HFFc6 (cell line): ENCODE data around the gene CCDC88B. TPM values are rescaled to one million over a fixed set of nuclear protein-coding genes. Genes with fewer than 3 reads are reported as not detected.
A peak's percentile ranks its signal among the peaks of the same experiment; 100 is the strongest.

Experiments used
- DNase-seq: peaks from one replicate; pipeline ENCODE4 v3.0.0-alpha.2; 2018
- H3K27ac Mint-ChIP-seq: 2 replicates; pipeline ENCODE4 v1.8.0; 2020; ENCODE audit warnings: mild to moderate bottlenecking, mixed read lengths
- H3K27me3 Mint-ChIP-seq: 2 replicates; pipeline ENCODE4 v1.8.0; 2021; ENCODE audit warnings: mild to moderate bottlenecking, moderate library complexity, mixed read lengths; ENCODE audit not compliant: insufficient read depth
- H3K36me3 Mint-ChIP-seq: 2 replicates; pipeline ENCODE4 v1.8.0; 2021; ENCODE audit warnings: low read depth, mixed read lengths
- H3K4me1 Mint-ChIP-seq: 2 replicates; pipeline ENCODE4 v1.8.0; 2020; ENCODE audit warnings: low read depth, mixed read lengths
- H3K4me3 Mint-ChIP-seq: 2 replicates; pipeline ENCODE4 v1.8.0; 2020; ENCODE audit warnings: mild to moderate bottlenecking, moderate library complexity, mixed read lengths
- H3K9me3 Mint-ChIP-seq: 2 replicates; pipeline ENCODE4 v1.8.0; 2020; ENCODE audit warnings: mild to moderate bottlenecking, mixed read lengths
- total RNA-seq, 6 experiments: library from RNA; stranded (reverse); fragmentation: NEBNext Ultra II Directional; extraction: Animal tissue kit (Norgen Biotek cat#: 25700); gene quantifications; 2 replicates in 1 of 6; 3 replicates in 5 of 6; pipeline ENCODE4 v1.2.3, GENCODE V29; 2021
- TF ChIP-seq, protein P1 (sequence below): fragments of 200-600 bp; sonication (generic); IDR thresholded peaks from 2 replicates; pipeline ENCODE4 v1.5.0; 2021; ENCODE audit warnings: antibody characterized with exemption, mild to moderate bottlenecking

The CCDC88B gene
- total RNA-seq, 6 experiments from 2014 or later: 0.45 to 1.9 (median 1.7) TPM

- TF ChIP-seq, protein P1, sequence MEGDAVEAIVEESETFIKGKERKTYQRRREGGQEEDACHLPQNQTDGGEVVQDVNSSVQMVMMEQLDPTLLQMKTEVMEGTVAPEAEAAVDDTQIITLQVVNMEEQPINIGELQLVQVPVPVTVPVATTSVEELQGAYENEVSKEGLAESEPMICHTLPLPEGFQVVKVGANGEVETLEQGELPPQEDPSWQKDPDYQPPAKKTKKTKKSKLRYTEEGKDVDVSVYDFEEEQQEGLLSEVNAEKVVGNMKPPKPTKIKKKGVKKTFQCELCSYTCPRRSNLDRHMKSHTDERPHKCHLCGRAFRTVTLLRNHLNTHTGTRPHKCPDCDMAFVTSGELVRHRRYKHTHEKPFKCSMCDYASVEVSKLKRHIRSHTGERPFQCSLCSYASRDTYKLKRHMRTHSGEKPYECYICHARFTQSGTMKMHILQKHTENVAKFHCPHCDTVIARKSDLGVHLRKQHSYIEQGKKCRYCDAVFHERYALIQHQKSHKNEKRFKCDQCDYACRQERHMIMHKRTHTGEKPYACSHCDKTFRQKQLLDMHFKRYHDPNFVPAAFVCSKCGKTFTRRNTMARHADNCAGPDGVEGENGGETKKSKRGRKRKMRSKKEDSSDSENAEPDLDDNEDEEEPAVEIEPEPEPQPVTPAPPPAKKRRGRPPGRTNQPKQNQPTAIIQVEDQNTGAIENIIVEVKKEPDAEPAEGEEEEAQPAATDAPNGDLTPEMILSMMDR: peak; percentile 37; the same call in 1 of the 2 replicates
- no peak for DNase-seq
- Mint-ChIP-seq H3K36me3 (peaks cover 18% of the 10 kb centered on the region), H3K9me3 (no peaks in the 10 kb centered on the region), H3K4me3 (no peak overlapping the region), H3K27ac (no peak overlapping the region), H3K27me3 (no peaks in the 10 kb centered on the region; the same call in 1 of the 2 replicates), H3K4me1 (peaks cover 8% of the 10 kb centered on the region)
Observed at GRCh38 chr11:64369440-64370421, 29.7 kb downstream of the CCDC88B start.

DNA sequence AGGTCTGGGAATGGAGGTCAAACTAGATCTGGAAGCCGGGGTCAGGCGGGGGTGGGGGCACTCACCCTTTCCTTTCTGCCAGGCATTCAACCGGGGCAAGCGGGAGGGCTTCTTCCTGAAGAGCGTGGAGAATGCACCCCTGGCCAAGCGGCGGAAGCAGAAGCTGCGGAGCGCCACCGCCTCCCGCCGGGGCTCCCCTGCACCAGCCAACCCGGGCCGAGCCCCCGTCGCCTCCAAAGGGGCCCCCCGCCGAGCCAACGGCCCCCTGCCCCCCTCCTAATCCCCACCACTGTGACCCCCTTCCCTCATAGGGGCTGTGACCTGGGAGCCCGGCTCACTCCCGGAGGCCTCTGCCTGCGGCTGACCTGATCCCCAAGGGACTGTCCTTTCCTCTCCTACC is 31.2 kb downstream of the CCDC88B start:
- TF ChIP-seq, protein P1: no peak
- H3K4me1 Mint-ChIP-seq: peaks cover 8% of the 10 kb centered on the region
- H3K4me3 Mint-ChIP-seq: no peak overlapping the region
- peaks cover 17% of the 10 kb centered on the region for H3K36me3 Mint-ChIP-seq
- no peaks in the 10 kb centered on the region; the same call in 1 of the 2 replicates for H3K27me3 Mint-ChIP-seq
- no peaks in the 10 kb centered on the region for H3K9me3 Mint-ChIP-seq
- DNase-seq: no peak
- no peak overlapping the region for H3K27ac Mint-ChIP-seq

DNA sequence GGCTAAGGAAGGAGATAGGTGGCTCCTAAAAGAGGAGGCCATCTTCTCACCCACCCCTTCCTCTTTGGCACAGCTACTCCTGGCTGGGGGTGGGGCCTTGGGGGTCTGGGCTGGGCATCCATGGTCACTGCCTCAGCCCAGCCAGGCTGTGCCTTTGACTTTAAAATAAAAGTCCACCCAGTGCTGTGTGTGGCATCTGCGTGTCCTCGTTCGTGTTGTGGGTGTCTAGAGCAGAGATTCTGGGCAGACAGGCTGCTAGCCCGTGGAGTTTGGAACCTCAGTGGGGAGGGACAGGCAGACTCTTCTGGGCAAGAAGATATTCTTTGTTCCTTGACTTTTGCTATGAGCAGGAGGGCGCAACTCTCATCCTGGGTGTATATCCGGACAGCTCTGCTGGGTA is 32.0 kb downstream of the CCDC88B start:
- no peaks in the 10 kb centered on the region for H3K9me3 Mint-ChIP-seq
- H3K36me3 Mint-ChIP-seq: peaks cover 9% of the 10 kb centered on the region; the same call in 1 of the 2 replicates
- no peak overlapping the region for H3K4me3 Mint-ChIP-seq
- TF ChIP-seq, protein P1: no peak
- no peak for DNase-seq
- H3K27me3 Mint-ChIP-seq: no peaks in the 10 kb centered on the region; the same call in 1 of the 2 replicates
- no peaks in the 10 kb centered on the region for H3K4me1 Mint-ChIP-seq
- no peak overlapping the region for H3K27ac Mint-ChIP-seq

DNA sequence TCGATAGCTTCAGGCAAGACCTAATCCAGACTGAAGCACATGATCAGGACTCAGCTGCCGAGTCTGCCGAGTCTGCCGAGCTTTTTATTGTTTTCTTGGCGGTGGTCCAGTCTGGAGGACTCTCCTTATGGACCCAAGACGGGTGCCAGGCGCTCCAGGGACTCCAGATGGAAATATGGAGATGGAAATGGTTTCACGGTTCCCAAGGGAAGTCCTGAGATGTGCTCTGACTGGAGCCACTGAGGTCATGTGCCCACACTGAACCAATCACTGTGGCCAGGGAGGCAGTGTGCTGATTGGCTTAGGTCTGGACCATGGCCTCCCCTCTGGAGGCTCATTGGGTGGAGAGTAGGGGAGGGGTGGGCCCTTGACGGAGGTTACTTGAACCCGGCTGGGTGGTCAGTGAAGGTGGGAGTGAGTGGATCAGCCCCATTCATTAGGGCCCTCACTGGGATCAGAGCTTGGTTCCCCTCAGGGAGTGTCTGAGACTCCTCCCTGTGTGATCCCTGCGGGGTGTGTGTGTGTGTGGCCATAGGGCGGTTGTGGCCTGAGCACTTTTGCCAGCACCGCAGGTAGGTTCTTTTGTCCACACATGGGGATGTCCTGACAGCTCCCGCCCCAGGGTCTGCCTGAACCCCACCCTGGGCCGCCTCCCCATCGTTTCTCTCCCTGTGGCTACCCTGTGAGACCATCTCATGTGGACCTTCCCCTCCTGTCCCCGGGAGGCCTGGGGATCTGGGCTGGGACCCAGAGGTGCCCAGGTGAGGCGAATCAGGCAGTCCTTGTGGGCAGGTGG is 33.0 kb downstream of the CCDC88B start:
- peak; percentile 8 for DNase-seq
- Mint-ChIP-seq H3K9me3 (no peaks in the 10 kb centered on the region), H3K4me1 (no peaks in the 10 kb centered on the region), H3K27ac (no peak overlapping the region), H3K27me3 (no peaks in the 10 kb centered on the region; the same call in 1 of the 2 replicates), H3K4me3 (no peak overlapping the region), H3K36me3 (0 out of 2 replicates have a peak, but pooled peaks cover 8% of the 10 kb centered on the region)
- TF ChIP-seq, protein P1: no peak

GRCh38 chr11:64373598-64373974 is 33.6 kb downstream of the CCDC88B start:
- Mint-ChIP-seq H3K36me3 (0 out of 2 replicates have a peak, but pooled peaks cover 8% of the 10 kb centered on the region), H3K9me3 (no peaks in the 10 kb centered on the region), H3K27ac (no peak overlapping the region), H3K4me3 (no peak overlapping the region), H3K4me1 (no peaks in the 10 kb centered on the region), H3K27me3 (no peaks in the 10 kb centered on the region; the same call in 1 of the 2 replicates)
- TF ChIP-seq, protein P1: no peak
- DNase-seq: no peak
